KOPT-K1 (cell line): Measurements from ENCODE around the gene PI16.
"Not testable (repeated sequence)": the region's sequence is repeated elsewhere in the genome, so short reads cannot be mapped to it uniquely, and the experiment has no call there.

Experiments used
- H3K27ac ChIP-seq: fragments of 200-600 bp; sonication (generic); 2 replicates; pipeline ENCODE4 v1.5.1; 2016; ENCODE audit warnings: antibody characterized with exemption, mild to moderate bottlenecking, low read depth, low read length; ENCODE audit not compliant: poor library complexity, severe bottlenecking
- H3K36me3 ChIP-seq: fragments of 200-600 bp; sonication (generic); 2 replicates; pipeline ENCODE4 v1.5.1; 2017; ENCODE audit warnings: antibody characterized with exemption, mild to moderate bottlenecking, low read length, moderate library complexity; ENCODE audit not compliant: insufficient read depth
- H3K9me3 ChIP-seq: fragments of 200-600 bp; sonication (generic); 2 replicates; pipeline ENCODE4 v1.5.1; 2017; ENCODE audit warnings: antibody characterized with exemption, low read length, mild to moderate bottlenecking; ENCODE audit not compliant: insufficient read depth, poor library complexity, severe bottlenecking

PI16 gene

DNA sequence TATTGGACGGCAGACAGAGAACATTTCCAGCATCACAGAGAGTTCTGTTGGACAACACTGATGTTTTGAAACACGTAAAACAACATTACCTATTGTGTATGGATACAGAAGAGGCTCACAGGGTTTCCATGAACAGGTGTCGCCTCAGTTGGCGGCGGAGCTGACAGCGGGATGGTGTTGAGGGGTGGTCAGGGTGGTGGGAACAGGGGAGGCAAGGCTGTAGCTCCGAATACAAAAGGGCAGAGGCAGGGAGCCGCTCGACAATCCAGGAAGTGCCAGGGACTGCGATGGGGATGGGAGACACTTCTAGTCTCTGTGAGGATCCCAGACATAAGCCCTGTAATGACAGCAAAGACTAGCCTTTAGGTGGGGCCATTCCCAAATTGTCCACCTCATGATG lies 14.5 kb upstream of the PI16 start:
- H3K36me3 ChIP-seq, result no peaks in the 10 kb centered on the region
- H3K9me3 ChIP-seq, result no peaks in the 10 kb centered on the region

GRCh38 chr6:36941561-36941960 lies 13.0 kb upstream of the PI16 start:
- H3K36me3 ChIP-seq, H3K27ac ChIP-seq, H3K9me3 ChIP-seq: not testable (repeated sequence)

More for the DNA sequence above, 14.5 kb upstream of the PI16 start:
- H3K27ac ChIP-seq, result no peak overlapping the region

GRCh38 chr6:36942329-36942728 lies 12.2 kb upstream of the PI16 start:
- H3K36me3 ChIP-seq, H3K27ac ChIP-seq, H3K9me3 ChIP-seq: not testable (repeated sequence)

GRCh38 chr6:36944650-36945049 lies 9.9 kb upstream of the PI16 start:
- Histone ChIP-seq H3K27ac (no peak overlapping the region), H3K36me3 (no peaks in the 10 kb centered on the region), H3K9me3 (no peaks in the 10 kb centered on the region)

DNA sequence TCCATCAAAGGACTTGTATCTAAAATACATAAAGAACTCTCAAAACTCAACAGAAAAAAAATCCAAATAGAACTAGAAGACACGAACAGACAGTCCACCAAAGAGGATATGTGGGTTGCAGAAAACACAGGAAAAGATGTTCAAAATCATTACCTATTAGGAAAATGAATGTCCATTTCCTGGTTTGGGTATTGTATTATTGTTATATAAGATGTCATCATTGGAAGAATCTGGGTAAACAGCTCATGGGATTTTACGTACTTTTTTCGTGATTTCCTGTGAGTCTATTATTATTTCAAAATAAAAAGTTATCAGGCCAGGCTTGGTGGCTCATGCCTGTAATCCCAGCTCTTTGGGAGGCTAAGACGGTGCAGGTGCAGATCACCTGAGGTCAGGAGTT lies 9.2 kb upstream of the PI16 start:
- H3K27ac ChIP-seq, result no peak overlapping the region
- H3K9me3 ChIP-seq, result no peaks in the 10 kb centered on the region
- H3K36me3 ChIP-seq, result no peaks in the 10 kb centered on the region

DNA sequence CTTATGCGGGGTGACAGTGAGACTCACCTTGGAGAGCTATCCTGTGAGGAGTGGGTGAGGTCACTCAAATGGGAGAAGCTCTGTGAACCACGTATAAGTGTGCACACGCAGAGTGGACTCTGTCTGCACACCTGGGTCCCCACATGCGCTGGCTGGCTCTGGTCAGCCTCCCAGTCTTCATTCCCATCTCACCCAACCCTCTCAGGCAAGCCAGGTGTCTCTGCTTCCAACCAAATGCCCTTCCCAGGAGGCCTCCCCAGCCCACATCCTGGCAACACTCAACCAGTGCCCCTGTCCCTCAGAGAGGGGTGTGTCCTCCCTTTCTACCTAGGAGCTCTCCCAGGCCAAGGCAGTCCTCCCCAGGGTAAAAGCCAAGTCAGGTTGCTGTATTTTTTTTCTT lies 8.0 kb upstream of the PI16 start:
- no peak overlapping the region for H3K27ac ChIP-seq
- no peaks in the 10 kb centered on the region for H3K36me3 ChIP-seq
- H3K9me3 ChIP-seq, result no peaks in the 10 kb centered on the region

GRCh38 chr6:36947570-36948351 lies 6.8 kb upstream of the PI16 start:
- peak overlapping the region; percentile 64 for H3K27ac ChIP-seq

DNA sequence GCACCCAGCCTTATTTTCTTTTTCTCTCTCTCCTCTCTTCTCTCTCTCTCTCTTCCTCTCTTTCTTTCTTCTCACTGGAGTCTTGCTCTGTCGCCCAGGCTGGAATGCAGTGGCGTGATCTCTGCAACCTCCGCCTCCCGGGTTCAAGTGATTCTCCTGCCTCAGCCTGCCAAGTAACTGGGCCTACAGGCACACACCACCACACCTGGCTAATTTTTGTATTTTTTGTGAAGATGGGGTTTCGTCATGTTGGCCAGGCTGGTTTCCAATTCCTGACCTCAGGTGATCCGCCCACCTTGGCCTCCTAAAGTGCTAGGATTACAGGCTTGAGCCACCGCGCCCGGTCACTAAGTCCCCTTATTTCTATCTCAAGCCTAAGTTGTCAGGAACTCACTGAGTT lies 5.5 kb upstream of the PI16 start:
- H3K27ac ChIP-seq, result not testable (repeated sequence)

More at GRCh38 chr6:36947570-36948351, 6.8 kb upstream of the PI16 start:
- Histone ChIP-seq H3K9me3 (no peaks in the 10 kb centered on the region), H3K36me3 (no peaks in the 10 kb centered on the region)

GRCh38 chr6:36949636-36950035 lies 4.9 kb upstream of the PI16 start:
- no peaks in the 10 kb centered on the region for H3K36me3 ChIP-seq
- H3K27ac ChIP-seq, result no peak overlapping the region
- no peaks in the 10 kb centered on the region for H3K9me3 ChIP-seq

More for the DNA sequence above, 5.5 kb upstream of the PI16 start:
- H3K9me3 ChIP-seq, H3K36me3 ChIP-seq: not testable (repeated sequence)

- Histone ChIP-seq H3K27ac (no peak overlapping the region), H3K9me3 (no peaks in the 10 kb centered on the region), H3K36me3 (no peaks in the 10 kb centered on the region)
Measured at GRCh38 chr6:36953931-36954261, 642 bp upstream of the PI16 start.

DNA sequence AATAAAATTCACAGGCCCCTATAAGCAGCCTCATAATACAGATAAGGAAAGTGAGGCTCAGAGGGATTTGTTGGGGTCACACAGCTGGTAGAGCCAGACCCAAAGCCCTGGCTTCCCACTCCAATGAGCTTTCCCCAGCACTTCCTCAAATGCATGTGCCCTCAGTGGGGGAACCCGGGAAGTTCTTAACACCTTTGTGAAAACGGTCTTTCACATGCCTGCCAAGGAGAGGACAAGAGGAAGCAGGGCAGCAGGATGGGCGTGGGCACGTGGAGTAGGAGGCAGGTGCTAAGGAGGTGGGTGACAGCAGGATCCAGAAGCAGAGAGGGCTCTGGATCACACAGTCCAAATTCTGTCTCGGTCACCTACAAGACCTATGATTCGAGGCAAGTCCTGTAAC lies 598 bp downstream of the PI16 start:
- H3K36me3 ChIP-seq, result no peaks in the 10 kb centered on the region
- H3K9me3 ChIP-seq, result no peaks in the 10 kb centered on the region
- H3K27ac ChIP-seq, result no peak overlapping the region

DNA sequence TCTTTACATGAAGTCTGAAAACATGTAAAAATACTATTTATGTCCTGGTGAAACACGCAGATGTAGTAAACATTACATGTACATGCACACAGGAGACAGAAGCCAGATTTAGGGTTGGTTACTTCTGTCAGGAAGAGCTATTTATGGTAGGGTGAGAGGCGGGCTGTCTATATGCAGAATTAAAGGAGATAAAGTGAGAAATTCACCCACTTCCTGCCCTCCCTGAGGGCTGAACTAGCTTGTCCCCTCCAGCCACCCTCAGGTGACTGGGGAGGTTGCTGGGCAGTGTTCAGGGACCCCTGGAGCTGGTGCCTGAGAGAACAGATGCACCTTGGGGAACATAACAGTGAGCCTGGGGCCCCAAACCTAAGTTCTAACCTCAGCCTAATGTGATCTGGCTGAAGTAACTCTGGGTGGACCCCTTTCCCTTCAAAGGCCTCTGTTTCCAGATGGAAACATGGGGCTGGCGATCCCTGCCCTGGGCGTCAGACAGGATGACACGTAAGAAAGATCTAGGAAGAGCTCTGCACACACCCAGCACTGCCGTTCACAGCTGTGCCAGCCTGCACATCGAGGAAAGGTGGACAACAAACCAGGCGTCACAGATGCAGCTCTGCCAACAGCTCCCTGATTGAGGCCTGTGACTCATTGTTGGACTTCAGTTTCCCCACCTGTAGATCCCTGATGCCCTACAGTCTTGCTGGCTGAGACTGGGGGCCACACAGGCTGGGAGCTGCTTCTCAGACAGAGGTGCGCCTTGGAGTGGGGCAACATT lies 1.3 kb downstream of the PI16 start:
- H3K9me3 ChIP-seq, result no peaks in the 10 kb centered on the region
- no peaks in the 10 kb centered on the region for H3K36me3 ChIP-seq
- no peak overlapping the region for H3K27ac ChIP-seq

DNA sequence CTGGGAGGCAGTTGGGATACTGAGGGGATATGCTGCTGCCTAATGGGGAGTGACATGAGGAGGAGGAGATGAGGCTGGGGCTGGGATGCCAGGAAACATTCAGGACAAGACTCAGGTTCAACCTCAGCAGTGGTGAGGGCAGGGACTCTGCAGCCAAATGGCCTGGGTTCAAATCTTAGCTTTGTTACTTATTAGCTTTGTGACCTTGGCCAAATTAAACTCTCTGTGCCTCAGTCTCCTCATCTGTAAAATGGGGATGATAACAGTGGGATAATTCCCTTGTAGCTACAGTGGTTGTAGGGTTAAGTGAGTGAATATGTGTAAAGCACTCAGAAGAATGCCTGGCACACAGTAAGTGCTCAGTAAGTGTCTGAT lies 1.9 kb downstream of the PI16 start:
- H3K36me3 ChIP-seq, result no peaks in the 10 kb centered on the region
- no peak overlapping the region for H3K27ac ChIP-seq
- H3K9me3 ChIP-seq, result no peaks in the 10 kb centered on the region

- H3K36me3 ChIP-seq, result no peaks in the 10 kb centered on the region
- H3K27ac ChIP-seq, result no peak overlapping the region
- H3K9me3 ChIP-seq, result no peaks in the 10 kb centered on the region
Measured at GRCh38 chr6:36957773-36958271, 3.3 kb downstream of the PI16 start.

DNA sequence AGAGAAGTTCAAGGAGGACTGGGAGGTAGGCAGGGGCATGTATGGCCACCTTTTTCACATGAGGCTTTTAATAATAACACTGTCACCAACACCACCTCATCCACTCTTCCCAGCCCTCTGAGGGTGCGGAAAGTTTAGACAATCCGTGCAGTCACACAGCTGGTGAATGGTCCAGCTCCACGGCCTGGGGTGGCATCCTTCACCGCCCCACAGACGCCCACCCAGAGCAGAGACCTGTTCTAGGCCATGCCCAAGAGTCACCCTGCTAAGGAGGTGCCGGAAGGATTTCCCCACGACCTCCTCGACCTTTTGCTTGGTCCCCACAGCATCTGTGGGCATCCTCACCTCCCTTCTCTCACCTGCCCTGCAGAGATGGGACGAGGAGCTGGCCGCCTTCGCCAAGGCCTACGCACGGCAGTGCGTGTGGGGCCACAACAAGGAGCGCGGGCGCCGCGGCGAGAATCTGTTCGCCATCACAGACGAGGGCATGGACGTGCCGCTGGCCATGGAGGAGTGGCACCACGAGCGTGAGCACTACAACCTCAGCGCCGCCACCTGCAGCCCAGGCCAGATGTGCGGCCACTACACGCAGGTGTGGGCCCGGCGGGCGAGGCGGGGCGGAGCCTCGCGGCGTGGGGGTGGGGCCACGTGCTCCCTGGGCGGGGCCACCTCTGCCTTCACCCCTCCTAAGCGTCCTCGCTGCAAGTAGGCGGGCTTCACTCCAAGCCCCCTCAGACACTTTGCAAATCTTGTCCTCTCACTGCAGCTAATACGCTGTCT lies 4.4 kb downstream of the PI16 start:
- no peaks in the 10 kb centered on the region for H3K9me3 ChIP-seq
- H3K36me3 ChIP-seq, result no peaks in the 10 kb centered on the region
- no peak overlapping the region for H3K27ac ChIP-seq
